GM18520 (cell line): Measurements from ENCODE around the gene INPP5K.
A peak's percentile ranks its signal among the peaks of the same experiment; 100 is the strongest.
"Not testable (repeated sequence)": the region's sequence is repeated elsewhere in the genome, so short reads cannot be mapped to it uniquely, and the experiment has no call there.

Experiments
- ATAC-seq: cut with Tn5 transposase; IDR thresholded peaks from one replicate; pipeline ENCODE4 v1.9.1; 2021; ENCODE audit not compliant: unreplicated experiment

Gene INPP5K

DNA sequence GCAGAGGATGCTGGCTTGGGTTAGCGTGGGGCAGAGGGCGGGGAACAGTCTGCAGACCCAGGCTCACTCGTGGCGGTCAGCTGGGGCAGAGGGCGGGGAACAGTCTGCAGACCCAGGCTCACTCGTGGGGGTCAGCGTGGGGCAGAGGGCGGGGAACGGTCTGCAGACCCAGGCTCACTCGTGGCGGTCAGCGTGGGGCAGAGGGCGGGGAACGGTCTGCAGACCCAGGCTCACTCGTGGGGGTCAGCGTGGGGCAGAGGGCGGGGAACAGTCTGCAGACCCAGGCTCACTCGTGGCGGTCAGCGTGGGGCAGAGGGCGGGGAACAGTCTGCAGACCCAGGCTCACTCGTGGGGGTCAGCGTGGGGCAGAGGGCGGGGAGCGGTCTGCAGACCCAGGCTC is 7.7 kb downstream of the INPP5K start:
- ATAC-seq = not testable (repeated sequence)

DNA sequence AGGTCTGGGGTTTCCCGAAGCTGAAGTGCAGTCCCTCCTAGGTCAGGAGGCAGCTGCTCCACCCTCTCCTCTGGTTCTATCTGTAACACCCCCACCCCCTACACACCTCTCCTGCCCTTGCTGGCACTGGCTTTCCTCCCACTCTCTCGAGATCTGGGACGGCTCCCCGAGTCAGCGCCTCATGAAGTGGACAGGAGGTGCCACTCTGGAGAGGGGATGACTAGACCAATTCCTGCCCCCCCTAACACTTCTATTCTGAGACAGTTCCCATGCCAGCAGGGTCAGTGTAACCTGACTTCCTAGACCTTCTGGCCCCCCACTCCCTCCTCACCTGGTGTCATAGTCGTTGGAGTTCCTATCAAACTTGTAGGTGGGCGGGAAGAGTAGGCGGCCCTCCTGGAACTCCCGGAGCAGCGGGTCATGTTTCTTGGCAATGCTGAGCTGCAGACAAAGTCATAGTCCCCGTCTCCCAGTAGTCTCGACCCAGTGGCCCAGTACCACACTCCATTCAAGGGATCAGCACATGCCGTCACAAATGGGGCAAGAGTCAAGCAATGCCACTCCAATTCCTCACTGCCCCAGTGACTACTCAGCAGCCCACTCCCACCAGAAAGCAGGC is 9.7 kb downstream of the INPP5K start:
- no peak for ATAC-seq

DNA sequence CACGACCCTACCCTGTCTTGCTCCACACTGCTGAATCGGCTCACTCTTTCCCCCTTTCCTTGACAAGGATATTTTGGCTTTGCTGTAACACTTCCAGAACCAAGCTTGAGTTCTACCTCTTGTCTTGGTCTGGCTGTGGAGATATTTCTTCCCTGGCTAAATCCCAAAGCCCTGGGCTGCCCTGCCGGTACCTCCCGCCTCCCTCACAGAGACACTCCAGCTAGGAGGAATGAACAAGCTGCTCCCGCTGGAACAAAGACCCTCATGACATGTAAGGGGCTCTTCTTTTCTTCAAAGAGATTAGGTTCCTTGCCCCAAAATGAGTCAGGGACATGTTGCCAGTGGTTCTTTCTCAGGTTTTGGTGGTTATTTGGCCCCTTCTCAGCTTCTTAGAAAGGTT is 10.8 kb downstream of the INPP5K start:
- ATAC-seq = no peak

DNA sequence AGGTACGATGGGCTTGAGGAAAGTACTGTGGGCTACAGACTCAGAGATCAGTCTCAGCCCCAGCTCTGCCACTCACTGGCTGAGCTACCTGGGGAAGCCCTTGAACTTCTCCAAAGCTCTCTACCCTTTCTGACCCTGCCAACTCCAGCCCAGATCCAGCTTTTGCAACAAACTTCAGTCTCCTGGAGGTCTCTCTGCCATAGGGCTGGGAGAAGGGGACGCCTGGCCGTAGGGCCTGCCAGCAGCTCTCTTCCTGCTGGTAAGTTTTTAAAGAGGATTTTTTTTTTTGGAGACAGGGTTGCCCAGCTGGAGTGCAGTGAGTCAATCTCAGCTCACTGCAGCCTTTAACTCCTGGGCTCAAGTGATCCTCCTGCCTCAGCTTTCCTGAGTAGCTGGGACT is 11.5 kb downstream of the INPP5K start:
- ATAC-seq = no peak

DNA sequence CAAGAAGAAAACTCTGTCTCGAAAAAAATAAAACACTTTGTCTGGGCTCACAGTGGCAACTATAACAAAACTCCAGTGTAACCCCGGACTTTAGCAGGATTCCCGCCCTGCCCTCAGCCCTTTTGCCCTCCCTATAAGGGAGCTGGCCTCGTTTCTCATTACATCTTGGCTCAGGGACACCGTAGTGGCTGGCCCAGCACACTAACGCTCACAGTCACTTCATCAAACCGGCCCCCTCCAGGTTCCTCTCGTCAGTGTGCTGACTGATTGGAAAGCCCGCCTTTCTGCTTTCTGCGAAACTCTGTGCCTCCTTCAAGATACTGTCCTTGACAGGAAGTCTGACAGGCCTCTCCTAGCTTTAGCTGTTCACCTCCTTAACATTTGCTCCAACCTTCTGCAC is 12.7 kb downstream of the INPP5K start:
- no peak for ATAC-seq

DNA sequence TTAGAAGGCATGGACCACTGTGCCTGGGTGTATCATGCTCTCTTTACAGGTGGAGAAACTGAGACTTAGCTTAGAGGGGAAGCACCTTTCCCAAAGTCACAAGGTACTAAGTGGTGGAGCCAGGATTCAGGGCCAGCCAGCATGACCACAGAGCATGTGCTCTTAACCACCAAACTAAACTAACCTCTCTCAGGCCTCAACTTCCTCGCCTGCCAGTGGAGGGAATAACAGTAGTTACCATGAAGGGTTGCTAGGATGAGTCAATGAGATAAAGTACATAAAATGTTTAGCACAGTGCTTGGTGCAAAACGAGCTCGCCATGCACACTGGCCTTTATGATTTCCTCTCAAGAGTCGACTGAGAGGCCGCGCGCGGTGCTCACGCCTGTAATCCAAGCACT is 17.5 kb downstream of the INPP5K start:
- no peak for ATAC-seq

DNA sequence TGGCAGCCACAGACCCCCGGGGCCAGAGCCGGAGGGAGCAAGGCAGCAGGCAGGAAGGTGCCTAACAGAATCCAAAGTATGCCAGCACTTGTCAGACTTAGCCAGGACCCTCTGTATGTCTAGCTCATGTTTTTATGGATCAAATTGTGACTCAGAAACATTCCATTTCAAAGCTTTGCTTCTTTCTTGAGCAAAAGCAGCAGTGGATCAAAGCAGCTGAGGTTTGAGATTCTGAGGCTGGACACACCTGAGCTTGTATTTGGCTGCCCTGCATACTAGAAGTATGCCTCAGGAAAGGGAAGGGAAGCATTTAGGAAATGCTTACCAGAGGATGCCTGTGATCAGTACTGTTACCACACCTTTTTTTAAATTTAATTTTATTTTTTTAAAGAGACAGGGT is 18.2 kb downstream of the INPP5K start:
- no peak for ATAC-seq

DNA sequence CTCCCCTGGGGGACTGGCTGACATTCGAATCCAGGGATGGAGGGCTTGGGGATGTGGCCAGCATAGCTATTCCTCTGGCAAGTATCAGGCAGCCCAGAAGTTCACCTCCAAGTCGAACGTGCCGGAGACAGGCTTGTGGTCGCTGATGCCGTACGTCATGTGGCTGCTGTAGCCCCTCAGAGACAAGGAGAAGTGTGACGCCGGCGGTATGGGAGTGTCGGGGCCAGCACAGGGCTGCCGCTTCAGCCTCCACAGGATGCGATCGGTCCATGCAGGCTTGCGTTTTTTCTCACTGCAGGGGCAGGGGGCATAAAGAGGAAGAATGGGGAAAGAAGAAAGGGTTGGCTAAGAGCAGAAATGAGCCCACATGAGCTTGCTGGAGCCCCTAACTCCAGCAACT is 18.6 kb downstream of the INPP5K start:
- ATAC-seq = no peak

DNA sequence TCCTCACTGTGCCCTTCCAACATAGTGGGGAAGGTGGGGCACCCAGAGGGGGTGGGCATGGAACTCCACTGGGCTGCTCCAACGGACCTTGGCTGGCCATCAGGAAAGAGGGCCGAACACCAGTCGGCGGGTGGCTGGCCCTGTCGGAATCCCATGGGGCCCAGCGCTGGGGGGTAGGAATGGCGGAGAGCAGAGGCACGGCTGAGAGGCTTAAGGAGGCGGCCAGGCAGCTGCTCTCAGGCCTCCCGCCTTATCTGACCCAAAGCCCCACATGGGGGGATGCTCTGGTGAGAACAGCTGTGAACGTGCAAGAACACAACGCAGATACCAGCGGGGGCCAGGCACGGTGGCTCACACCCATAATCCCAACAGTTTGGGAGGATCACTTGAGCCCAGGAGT is 19.5 kb downstream of the INPP5K start:
- no peak for ATAC-seq

DNA sequence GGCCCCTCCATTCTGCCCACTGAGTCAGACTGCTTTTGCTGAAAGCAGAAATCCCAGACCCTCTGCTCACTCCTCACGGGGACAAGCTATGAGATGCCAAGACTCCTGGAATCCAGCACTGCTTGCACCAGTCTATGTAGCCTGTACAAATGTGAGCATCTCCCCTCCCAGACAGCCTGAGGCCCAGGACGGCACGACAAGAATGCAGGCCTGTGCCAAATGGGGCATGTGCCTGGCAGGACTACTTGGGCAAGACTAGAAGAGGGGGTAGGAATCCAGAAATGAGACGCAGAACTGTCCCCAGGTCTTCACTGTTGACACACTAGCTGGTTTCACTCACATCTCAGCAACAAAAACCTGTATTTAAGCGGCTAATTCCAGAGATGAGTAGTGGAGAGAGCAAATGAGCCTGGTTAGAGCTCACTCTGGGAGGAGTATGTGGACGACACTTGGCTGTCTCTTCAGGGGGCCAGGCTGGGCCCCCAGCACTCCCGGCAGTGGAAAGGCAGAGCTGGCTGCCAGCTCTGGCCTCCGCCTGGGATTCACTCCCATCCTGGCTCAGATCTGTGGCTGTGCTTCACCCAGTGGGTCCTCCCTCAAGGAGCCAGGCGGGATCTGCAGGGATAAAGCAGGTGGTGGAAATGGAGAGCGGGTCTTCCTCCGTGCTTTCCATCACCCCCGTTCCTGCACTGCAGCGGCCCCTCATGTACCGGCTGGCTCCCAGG is 21.0 kb downstream of the INPP5K start:
- no peak for ATAC-seq

DNA sequence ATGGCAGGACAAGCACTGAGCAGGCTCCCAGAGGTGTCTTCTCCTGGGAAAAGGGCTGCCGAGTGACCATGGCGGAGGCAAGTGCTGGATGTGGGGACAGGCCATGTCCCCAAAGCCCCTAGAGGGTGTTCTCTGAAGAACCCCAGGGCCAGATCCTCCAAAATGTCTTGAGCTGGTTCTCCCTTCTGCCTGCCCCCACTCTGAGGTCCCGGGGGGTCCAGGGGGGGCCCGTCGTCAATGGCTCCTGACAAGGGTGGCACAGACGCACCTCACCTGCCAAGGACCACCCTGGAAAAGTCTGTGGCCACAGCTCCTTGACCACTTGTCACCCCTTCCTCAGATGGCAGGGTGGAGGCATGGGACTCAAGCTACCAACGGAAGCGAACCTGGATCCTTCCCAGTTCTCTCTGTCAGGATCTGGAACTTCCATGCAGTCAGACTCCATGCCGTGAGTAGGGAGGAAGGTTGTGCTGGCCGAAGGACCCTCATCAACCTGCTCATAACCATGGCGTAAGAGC is 21.6 kb downstream of the INPP5K start:
- no peak for ATAC-seq

DNA sequence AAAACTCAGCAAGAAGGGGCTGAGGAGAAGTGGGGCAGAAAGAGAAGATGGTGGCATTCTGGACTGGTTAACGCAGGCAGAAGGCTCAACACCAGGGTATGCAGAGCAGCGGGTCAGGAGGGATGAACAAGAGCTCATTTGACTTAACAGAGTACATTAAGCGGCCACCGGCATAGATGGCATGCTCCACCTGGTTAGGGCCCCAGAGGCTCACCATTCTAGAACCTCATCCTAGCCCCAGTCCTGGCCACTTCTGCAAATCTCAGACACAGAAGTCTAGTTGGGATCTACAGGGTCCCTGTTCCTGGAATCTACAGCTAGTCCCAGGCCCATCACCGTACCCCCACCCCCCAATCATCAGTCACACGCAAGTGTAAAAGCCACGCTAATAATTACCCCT is 22.2 kb downstream of the INPP5K start:
- no peak for ATAC-seq

DNA sequence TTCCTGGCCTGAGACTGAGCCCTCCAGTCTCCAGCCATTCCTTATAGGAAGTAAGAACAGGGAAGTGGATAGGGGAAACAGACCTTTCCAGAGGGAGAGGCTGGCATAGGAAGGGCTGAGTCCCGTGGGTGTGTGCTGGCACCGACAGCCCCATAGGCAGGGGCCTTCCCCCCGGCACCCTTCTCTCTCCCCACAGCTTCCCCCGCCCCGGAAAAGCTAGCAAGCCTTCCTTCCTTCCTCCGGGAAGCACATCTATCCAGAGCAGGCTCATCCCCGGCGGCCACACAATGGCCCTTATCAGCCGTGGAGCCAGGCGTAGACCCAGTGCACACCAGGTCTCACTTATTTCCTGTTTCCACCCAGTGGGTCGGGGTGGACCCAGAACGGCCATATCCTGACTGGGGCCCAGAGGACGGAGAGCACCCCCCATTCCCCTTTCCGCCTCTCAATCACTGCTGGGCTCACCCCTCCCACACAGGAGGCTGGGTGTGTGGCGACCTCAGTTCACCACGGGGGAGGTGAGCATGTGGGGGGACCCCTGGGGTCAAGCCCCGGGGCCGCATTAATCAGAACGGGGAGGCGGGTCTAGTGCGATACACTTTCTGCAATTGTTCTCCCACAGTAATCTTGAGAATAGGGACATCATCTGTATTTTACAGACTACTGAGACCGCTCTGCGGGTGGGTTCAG is 23.0 kb downstream of the INPP5K start:
- ATAC-seq = no peak

DNA sequence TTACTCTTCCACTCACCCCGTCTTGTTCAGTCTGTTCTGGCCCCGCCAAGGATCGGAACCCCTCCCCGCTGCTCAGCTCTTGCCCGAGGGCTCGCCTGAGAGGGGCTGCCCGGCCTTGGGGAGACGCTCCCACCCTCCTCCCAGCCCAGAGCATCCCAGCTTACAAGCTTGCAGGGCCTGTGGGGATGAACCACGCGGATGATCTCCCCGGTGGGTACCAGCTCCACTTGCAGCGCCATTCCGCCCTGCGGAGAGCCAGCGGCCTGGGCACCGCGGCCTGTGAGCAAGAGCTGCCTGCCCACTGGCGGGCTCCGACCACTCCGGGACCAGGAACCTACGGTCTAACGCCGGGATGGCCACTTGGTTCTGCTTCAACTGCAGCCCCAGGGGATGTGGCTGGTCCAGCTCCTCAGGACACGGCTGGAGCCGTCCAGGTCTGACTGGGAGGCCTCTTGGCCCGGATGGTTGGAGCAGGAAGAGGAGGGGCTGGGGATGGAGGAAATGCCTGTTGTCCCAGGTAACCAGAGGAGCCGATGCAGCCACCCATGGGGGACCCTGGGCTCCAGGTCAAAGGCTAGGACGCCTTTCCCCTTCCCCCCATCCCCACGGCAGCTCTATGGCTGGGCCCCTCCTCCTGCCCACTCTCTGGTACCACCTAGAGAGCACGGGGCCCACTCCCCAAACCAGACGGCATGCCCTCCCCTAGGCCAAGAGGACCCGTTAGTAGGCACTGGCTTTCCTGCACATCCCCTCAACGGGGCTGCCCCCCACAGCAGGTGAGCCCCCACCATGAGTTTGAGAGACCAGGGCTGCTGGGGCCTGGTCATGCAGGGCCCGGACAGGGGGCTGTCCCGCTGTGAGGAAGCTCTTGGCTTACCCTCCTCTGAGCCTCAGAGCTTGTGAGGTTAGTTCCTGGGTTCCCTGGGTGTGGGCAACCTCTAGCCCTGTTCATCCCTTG is 23.9 kb downstream of the INPP5K start, which contains the start of gene MYO1C:
Gene MYO1C, minus strand, starts transcription at position 438 of the 958 bp plus-strand sequence. Its CDS starts 199 bp downstream, at position 239.
- ATAC-seq = no peak

DNA sequence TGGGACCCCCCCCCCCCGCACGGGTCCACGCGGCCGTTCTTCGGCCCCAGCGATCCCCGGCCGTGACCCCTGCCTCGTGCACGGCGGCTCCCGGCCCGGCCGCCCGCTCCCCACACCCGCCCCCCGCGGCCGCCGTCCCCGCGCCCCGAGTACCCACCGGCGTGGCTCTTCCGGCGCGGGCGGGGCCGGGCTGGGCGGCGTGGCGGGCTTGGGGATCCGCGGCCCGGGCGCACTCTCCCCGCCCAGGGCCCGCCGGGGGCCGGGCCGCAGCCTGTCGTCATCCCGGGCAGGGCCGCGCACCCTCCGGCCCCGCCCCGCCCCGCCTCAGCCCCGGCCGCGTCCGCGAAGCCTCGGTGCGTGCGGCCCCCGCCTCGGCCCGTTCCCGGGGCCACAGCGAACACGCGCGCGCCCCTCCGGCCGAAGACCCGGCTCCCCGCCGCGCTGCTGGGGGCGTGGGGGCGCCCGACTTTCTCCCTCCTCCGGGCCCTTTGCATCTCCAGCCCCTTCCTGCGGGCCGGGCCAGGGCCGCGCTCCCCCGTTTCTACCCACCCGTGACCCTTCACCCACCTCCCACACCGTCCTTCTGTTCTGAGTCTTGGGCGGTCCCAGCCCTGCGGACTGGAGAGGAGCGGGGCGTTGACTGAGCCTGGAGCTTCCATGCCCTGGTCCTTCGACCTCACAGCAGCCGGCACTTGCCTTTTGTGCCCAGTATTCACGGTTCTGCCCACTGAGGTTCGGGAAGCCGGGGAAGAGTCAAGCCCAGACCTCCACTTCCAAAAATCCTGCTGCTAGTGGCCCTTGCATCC is 24.8 kb downstream of the INPP5K start:
- peak; percentile 26 for ATAC-seq

DNA sequence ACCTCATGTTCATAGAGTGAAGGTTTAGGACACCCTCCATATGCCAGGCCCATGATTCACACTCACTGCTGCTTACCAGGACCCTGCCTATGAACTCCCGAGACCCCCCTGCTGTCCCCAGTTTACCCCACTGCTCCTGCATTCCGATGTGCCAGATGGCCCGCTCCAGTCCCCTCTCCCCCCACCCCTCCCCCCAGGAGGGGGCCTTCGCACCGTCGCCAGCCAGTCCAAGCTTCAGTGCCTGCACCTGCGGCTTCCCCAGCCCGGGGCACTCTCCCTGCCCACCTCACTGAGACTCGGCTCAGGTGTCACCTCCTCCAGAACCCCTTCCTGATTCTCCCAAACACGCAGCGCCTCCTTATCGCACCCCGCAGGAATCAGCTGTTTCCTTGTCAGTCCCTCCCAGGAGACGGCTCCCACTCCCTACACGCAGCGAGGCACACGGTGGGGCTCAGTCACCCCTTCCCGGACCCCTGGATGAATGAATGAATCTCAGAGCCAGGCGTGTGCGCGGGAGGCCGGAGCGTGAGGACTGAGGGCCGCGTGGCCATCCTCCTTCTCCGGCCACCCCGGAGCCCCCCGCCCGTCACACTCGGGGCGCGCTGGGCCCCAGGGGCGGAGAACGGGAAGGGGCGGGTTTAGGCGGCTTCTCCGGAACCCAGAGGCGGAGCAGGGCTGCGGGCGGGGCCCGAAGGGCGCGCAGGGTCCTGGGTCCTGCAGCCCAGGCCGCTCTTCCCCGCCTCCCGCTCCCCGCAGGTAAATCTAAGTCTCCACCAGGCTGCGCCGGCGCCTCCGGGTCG is 25.6 kb downstream of the INPP5K start:
- ATAC-seq = peak; percentile 43

DNA sequence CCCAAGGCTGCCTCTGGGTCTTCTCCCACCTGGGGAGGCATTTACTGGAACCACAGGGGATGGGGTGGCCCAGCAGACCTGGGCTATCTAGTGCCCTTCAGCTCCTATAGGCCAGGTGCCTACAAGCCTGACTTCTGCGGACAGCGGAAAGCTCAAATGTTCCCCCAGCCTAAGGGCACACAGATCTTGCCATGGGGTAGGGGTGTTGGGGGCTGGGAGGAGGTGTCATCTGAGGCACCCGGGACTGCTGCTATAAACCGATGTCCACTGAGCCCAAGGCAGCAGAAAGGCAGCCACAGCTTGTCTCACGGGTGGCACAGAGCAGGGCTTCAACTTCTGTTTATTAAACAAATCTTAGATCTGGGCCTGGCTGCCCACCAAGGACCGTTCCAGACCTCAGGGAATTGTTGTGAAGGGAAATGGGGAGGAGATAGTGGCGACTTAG is 27.6 kb downstream of the INPP5K start:
- no peak for ATAC-seq

DNA sequence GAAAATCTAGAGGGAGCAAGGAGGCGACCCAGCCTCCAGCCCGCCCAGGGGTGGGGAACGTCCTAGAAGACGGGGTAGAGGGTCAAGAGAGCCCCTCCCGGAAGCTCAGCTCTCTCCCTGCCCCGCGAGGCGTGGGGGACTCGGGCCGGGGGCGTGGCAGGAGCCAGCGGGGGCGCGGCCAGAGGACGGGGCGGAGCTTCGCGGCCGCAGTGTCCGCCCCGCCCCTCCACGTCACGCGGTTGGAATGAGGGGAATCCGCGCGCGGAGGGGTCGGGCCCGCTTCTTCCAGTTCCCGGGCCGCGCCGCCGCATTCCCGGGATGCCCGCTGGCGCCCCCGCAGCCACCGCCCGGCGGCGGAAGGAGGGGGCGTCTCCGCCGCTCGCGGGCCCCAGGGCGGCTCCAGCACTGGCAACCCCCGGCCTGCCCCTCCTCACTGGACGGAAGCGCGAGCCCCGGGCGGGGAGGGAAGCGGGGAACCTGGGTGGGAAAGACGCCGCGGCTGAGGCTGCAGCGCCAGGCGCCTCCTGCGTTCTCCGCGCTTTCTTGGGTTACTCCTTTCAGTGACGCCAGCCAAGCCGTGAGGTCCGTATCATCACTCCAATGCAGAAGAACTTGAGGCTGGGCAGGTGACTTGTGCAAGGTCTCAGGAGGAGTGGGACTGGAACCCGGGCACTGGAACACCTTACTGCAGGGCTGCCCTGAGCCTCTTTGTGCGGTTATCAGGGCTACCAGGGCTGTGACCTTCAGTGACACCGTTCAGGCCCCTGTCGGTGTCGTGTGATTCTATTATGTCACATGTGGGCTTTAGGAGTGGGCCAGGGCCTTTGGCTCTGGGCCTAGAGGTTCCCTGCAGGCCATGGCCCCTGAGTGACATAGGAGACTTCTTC is 28.2 kb downstream of the INPP5K start:
- no peak for ATAC-seq
